Thoracic aorta (tissue), 2 donors: ENCODE data around the gene KRT17. TPM values are rescaled to one million over a fixed set of nuclear protein-coding genes. Genes with fewer than 3 reads are reported as not detected.
"Not testable (repeated sequence)": the region's sequence is repeated elsewhere in the genome, so short reads cannot be mapped to it uniquely, and the experiment has no call there.

ENCODE experiments used
- ATAC-seq: fragments of 150-250 bp; one replicate; pipeline ENCODE4 v1.8.0; 2017; ENCODE audit warnings: low read depth; ENCODE audit not compliant: insufficient number of reproducible peaks, low FRiP score
- DNase-seq: peaks from one replicate; pipeline ENCODE4 v3.0.0-alpha.2; 2020; ENCODE audit warnings: low spot score
- H3K27ac ChIP-seq, 2 donors: fragments of 200-600 bp; sonication (generic); 1 replicate in 1 of 2; 2 replicates in 1 of 2; pipeline ENCODE4 v1.5.1; 2016; ENCODE audit warnings: mild to moderate bottlenecking in 2 of 2, moderate library complexity in 2 of 2
- H3K27me3 ChIP-seq: fragments of 200-600 bp; sonication (generic); replicated peaks from 2 replicates; pipeline ENCODE4 v1.6.0; 2016; ENCODE audit warnings: mild to moderate bottlenecking; ENCODE audit not compliant: insufficient read depth
- H3K36me3 ChIP-seq: fragments of 200-600 bp; sonication (generic); one replicate; pipeline ENCODE4 v1.5.1; 2016
- H3K4me1 ChIP-seq, 2 donors: fragments of 200-600 bp; sonication (generic); 1 replicate in 1 of 2; 2 replicates in 1 of 2; pipeline versions ENCODE4 v1.5.1 to v1.6.0; 2016; ENCODE audit warnings: low read depth in 2 of 2, mild to moderate bottlenecking in 1 of 2; ENCODE audit not compliant: control insufficient read depth in 1 of 2
- H3K4me3 ChIP-seq: fragments of 200-600 bp; sonication (generic); 2 replicates; pipeline ENCODE4 v1.5.1; 2016; ENCODE audit warnings: mild to moderate bottlenecking
- H3K9me3 ChIP-seq: fragments of 200-600 bp; sonication (generic); 2 replicates; pipeline ENCODE4 v1.5.1; 2016
- total RNA-seq, 2 donors: library from RNA; depleted of rRNA; stranded (reverse); fragments of >200 nt; gene quantifications; one replicate each; pipeline versions ENCODE4 v1.1.0 to v1.2.3, GENCODE V29; 2016
- TF ChIP-seq, protein P1 (sequence below): fragments of 200-600 bp; sonication (generic); IDR thresholded peaks from one replicate; pipeline ENCODE4 v1.5.1; 2019; ENCODE audit warnings: antibody characterized with exemption

Gene KRT17
- total RNA-seq, 2 donors from 2014 or later, result 74.7 to 87.1 TPM

DNA sequence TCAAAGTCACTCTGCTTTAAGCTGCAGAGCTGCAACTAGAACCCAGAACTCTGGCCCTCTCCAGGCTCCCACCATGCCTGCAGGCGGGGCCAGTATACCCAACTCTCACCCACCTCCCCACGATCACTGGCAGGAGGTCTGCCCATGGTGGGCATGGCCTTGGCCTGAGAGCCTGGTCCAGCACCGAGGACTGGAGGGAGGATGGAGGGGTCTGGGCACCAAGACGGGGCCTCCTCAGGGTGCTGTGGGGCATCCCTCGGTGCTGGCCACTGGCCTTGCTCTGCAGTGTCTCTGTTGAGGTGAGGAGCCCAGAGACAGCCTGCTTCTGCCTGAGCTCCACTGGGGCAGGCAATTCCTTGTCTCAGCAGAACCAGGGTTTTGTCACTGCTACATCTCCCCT, 10.3 kb downstream of the KRT17 start:
- ATAC-seq (no peak), DNase-seq (no peak)
- no peak overlapping the region for H3K27ac ChIP-seq
- H3K9me3 ChIP-seq, result no peaks in the 10 kb centered on the region
- no peaks in the 10 kb centered on the region for H3K27me3 ChIP-seq
- H3K4me3 ChIP-seq, result no peak overlapping the region
- H3K36me3 ChIP-seq, result no peaks in the 10 kb centered on the region
- H3K4me1 ChIP-seq, result no peaks in the 10 kb centered on the region
- TF ChIP-seq, protein P1, sequence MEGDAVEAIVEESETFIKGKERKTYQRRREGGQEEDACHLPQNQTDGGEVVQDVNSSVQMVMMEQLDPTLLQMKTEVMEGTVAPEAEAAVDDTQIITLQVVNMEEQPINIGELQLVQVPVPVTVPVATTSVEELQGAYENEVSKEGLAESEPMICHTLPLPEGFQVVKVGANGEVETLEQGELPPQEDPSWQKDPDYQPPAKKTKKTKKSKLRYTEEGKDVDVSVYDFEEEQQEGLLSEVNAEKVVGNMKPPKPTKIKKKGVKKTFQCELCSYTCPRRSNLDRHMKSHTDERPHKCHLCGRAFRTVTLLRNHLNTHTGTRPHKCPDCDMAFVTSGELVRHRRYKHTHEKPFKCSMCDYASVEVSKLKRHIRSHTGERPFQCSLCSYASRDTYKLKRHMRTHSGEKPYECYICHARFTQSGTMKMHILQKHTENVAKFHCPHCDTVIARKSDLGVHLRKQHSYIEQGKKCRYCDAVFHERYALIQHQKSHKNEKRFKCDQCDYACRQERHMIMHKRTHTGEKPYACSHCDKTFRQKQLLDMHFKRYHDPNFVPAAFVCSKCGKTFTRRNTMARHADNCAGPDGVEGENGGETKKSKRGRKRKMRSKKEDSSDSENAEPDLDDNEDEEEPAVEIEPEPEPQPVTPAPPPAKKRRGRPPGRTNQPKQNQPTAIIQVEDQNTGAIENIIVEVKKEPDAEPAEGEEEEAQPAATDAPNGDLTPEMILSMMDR, result no peak

DNA sequence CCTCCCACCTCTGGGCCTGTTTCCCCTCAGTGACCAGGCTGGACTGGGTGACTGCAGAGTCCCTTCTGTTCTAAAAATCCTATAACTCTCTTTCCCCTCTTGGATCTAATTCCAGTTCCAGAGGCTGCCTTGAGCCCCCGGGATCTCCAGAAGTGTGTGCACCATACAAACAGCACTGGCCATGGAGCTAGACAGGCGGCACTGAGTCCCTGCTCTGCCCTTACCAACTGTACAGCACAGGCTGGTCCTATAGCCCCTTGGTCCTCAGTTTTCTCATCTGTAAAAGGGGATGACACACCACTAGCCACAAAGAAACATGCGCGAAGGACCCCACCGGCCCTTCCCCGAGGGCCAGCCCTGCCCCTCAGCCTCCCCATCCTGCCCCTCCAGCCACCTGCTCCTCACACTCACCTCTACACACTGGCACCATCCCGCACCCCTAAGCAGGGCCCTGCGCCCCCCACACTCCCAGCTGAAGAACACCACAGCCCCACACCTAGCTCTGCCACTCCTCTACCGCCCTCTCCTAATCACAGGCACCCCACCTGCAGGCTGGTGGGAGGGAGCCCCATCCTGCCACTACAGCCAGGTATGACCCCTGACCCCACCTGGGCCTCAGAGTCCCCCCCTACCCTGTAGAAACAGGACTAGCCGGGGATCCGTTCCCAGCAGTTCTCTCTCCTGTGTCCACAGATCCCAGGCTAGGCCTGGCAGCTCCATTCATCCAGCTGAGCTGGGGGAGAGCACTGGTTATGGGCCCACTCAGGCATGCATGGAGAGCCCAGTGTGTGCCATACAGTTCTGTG, 10.9 kb downstream of the KRT17 start:
- Histone ChIP-seq H3K4me3 (no peak overlapping the region), H3K36me3 (no peaks in the 10 kb centered on the region), H3K9me3 (no peaks in the 10 kb centered on the region), H3K4me1 (no peaks in the 10 kb centered on the region), H3K27me3 (no peaks in the 10 kb centered on the region), H3K27ac (peak overlapping the region in 1 of 2 donors; percentile 47)
- no peak for ATAC-seq
- TF ChIP-seq, protein P1, result no peak
- DNase-seq, result no peak

DNA sequence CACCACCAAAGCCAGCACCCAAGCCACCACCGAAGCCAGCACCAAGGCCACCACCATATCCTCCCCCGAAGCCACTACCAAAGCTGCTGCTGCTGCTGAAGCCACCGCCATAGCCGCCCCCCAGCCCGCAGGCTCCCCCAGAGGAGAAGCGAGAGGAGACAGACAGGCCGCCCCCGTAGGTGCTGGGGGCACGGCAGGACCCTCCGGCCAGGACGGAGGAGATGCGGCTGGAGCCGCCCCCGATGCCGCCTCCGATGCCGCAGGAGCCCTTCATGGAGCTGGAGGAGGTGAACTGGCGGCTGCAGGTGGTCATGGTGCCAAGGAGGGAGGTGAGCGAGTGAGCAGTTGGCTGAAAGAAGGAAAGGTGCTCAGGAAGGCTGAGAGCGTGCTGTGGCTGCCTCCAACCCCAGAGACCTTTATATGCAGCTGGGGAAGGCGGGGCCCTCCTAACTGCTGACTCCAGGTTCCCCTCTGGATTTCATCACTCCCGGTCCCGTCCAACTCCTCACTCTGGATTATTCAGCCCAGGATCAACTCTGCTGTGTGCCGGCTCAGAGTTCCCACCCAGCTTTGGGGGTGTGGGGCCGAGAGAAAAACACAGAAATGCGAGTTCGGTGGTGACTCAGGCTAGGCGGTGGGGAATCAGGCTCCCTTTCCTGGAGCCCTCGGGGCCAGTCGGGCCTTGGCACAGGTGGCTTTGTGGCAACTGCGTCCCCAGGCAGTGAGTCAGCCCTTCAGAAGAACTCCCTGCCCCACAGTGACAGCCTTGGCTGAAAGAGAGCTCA, 11.8 kb downstream of the KRT17 start, which contains the start of gene KRT16:
Gene KRT16, minus strand, starts transcription at position 392 of the 785 bp plus-strand sequence. Its CDS starts 79 bp downstream, at position 313.
- not testable (repeated sequence) for H3K4me1 ChIP-seq, DNase-seq, H3K9me3 ChIP-seq, H3K36me3 ChIP-seq, H3K4me3 ChIP-seq, H3K27me3 ChIP-seq
- H3K27ac ChIP-seq, result peak within 1 kb of the TSS in 1 of 2 donors; percentile 47
- ATAC-seq, result peak; percentile 77

DNA sequence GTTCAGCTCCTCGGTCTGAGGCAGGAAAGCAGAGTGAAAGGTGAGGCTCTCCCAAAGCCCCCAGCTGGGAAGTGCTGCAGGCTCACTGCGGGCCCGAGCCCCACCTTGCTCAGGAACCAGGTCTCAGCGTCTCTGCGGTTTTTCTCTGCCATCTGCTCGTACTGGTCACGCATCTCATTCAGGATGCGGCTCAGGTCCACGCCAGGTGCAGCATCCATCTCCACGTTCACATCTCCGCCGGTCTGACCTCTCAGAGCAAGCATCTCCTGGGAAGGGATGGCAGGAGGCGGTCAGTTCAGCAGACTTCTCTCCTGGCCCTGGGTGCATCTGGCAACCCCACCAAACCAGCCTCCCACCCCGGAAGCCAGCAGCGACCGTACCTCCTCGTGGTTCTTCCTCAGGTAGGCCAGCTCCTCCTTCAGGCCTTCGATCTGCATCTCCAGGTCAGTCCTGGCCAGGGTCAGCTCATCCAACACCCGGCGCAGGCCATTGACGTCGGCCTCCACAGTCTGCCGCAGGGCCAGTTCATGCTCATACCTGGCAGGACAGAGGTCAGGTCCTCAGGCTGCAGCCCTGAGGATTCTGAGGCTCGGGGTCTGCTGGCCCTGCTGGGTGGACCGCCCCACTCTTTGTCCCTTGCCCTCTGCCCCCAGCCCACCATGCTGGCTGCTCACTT, 13.3 kb downstream of the KRT17 start:
- ATAC-seq (no peak), DNase-seq (no peak)
- Histone ChIP-seq H3K27ac (no peak overlapping the region), H3K4me1 (no peaks in the 10 kb centered on the region), H3K4me3 (no peak overlapping the region), H3K36me3 (no peaks in the 10 kb centered on the region), H3K27me3 (no peaks in the 10 kb centered on the region), H3K9me3 (peaks cover 9% of the 10 kb centered on the region)
- TF ChIP-seq, protein P1, result no peak

DNA sequence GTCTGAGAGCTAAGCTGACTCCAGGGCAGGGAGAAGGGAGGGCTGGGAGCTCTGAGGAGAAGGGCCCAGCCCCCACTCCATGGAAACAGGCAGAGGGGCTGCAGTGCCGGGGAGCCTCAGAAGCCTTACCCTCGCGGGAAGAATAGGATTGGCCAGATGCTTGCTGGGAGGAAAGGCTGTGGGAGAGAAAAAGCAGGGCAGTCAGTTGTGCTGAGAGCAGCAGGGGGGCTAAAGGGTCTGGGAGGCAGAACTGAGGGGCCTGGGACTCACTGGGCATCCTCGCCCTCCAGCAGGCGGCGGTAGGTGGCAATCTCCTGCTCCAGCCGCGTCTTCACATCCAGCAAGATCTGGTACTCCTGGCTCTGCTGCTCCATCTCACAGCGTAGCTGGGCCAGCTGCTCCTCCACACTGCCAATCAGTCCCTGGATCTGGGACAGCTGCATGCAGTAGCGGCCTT, 14.3 kb downstream of the KRT17 start:
- not testable (repeated sequence) for H3K4me1 ChIP-seq, H3K27me3 ChIP-seq, H3K36me3 ChIP-seq, DNase-seq, H3K4me3 ChIP-seq, H3K27ac ChIP-seq, ATAC-seq, H3K9me3 ChIP-seq

DNA sequence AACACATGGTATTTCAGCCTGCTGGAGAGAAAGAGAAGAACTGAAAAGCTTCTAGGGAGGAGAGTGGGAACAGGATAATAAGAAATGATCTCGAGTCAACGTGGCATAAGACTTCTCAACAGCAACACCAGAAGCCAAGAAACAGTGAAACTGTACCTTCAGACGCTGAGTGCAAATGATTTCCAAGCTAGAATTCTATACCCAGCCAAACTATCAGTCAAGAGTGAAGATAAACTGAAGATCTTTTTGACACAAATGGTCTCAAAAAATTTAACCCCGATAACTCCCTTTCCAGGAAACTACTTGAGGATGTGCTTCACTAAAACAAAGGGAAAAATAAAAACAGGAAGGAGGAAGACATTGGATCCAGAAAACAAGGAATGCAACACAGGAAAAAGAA, 17.4 kb downstream of the KRT17 start:
- not testable (repeated sequence) for H3K4me3 ChIP-seq, ATAC-seq, DNase-seq, H3K9me3 ChIP-seq, H3K27me3 ChIP-seq, H3K36me3 ChIP-seq, H3K27ac ChIP-seq, H3K4me1 ChIP-seq
